Measurements from ENCODE around the gene RALGAPB.

DNA sequence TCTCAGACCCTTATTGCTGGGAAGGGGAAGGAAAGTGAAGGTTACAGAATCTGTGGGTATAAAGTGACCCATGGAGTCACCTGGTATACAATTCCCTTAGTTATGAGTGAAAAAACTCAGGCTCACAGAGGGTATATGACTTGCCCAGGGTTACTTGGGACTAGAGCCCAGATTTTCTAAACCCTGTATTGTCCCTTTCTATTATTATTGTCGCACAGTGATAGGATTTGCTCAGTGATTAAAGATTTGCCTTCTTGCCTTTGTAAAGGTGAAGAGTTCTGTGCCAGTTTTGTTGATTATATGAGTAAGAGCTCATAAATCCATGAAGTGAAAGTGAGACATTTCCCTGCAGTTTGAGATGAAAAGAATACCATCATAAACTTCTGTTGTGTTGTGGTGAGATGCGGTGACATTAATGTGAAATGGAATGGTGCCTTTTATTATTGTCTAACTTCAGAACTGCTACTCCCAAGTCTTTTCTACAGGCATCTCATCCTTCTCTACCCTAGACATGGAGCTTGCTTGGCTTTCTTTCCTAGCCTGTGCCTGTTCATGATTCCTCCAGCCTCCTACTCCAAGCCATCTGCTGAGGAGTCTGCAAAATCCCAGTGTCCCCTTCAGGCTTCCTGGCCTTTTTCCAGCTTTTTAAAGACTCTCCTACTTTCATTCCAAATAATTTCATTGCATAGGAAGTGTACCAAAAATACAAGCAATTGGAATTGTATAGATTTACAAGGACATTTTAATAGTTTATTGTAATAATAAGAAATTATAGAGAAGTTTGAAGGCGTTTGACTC, 74.8 kb downstream of the RALGAPB start:
- TF ChIP-seq, protein P1, sequence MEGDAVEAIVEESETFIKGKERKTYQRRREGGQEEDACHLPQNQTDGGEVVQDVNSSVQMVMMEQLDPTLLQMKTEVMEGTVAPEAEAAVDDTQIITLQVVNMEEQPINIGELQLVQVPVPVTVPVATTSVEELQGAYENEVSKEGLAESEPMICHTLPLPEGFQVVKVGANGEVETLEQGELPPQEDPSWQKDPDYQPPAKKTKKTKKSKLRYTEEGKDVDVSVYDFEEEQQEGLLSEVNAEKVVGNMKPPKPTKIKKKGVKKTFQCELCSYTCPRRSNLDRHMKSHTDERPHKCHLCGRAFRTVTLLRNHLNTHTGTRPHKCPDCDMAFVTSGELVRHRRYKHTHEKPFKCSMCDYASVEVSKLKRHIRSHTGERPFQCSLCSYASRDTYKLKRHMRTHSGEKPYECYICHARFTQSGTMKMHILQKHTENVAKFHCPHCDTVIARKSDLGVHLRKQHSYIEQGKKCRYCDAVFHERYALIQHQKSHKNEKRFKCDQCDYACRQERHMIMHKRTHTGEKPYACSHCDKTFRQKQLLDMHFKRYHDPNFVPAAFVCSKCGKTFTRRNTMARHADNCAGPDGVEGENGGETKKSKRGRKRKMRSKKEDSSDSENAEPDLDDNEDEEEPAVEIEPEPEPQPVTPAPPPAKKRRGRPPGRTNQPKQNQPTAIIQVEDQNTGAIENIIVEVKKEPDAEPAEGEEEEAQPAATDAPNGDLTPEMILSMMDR (IDR thresholded peaks at IDR 0.05): no peak
- TF ChIP-seq POLR2AphosphoS5 (IDR thresholded peaks at IDR 0.05) (no peak), EP300 (IDR thresholded peaks at IDR 0.05; ENCODE audit: low read depth) (no peak), POLR2A (IDR thresholded peaks at IDR 0.05) (no peak)
